ENCODE results near the gene MLLT6. TPM values are rescaled to one million over a fixed set of nuclear protein-coding genes. Genes with fewer than 3 reads are reported as not detected.

The MLLT6 gene
- total RNA-seq = 10 to 100 TPM; 46.1 to 85.0 (median 54.0) TPM

- DNase-seq (ENCODE audit: low spot score in 2 of 2) = peak; percentile 68 to 94
- intact Hi-C loops (cut with DNase I; ENCODE audit: low total_unique reads) = no loop called here
- WGBS, 2 donors = 1% methylated on average over 56 to 74 of the region's 100 CpGs
- no peak for TF ChIP-seq POLR2A (IDR thresholded peaks at IDR 0.05)
- TF ChIP-seq, protein P1, sequence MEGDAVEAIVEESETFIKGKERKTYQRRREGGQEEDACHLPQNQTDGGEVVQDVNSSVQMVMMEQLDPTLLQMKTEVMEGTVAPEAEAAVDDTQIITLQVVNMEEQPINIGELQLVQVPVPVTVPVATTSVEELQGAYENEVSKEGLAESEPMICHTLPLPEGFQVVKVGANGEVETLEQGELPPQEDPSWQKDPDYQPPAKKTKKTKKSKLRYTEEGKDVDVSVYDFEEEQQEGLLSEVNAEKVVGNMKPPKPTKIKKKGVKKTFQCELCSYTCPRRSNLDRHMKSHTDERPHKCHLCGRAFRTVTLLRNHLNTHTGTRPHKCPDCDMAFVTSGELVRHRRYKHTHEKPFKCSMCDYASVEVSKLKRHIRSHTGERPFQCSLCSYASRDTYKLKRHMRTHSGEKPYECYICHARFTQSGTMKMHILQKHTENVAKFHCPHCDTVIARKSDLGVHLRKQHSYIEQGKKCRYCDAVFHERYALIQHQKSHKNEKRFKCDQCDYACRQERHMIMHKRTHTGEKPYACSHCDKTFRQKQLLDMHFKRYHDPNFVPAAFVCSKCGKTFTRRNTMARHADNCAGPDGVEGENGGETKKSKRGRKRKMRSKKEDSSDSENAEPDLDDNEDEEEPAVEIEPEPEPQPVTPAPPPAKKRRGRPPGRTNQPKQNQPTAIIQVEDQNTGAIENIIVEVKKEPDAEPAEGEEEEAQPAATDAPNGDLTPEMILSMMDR (IDR thresholded peaks at IDR 0.05) = no peak
- peak within 1 kb of the TSS; percentile 88 for H3K4me3 ChIP-seq (ENCODE audit: low read depth, poor library complexity, severe bottlenecking)
Observed at GRCh38 chr17:38704606-38705522, at the start of gene MLLT6. Gene MLLT6, plus strand, starts transcription at chr17:38705273. Its CDS starts 360 bp downstream, at chr17:38705633.

GRCh38 chr17:38656959-38657823 is 47.9 kb upstream of the MLLT6 start:
- DNase-seq (ENCODE audit: low spot score in 2 of 2) = no peak
- 64 to 75% methylated on average over 27 of the region's 27 CpGs for WGBS, 2 donors
- H3K4me3 ChIP-seq (ENCODE audit: low read depth, poor library complexity, severe bottlenecking) = no peak overlapping the region
- no peak for TF ChIP-seq POLR2A (IDR thresholded peaks at IDR 0.05)
- TF ChIP-seq, protein P1 (IDR thresholded peaks at IDR 0.05) = peak in 1 of 3 donors; percentile 10
- intact Hi-C loops (cut with DNase I; ENCODE audit: low total_unique reads) = no loop called here

GRCh38 chr17:38657824-38658740 is 47.0 kb upstream of the MLLT6 start:
- WGBS, 2 donors = 81 to 87% methylated on average over 15 of the region's 15 CpGs
- no peak for DNase-seq (ENCODE audit: low spot score in 2 of 2)
- H3K4me3 ChIP-seq (ENCODE audit: low read depth, poor library complexity, severe bottlenecking) = no peak overlapping the region
- TF ChIP-seq POLR2A (IDR thresholded peaks at IDR 0.05) = no peak
- TF ChIP-seq, protein P1 (IDR thresholded peaks at IDR 0.05) = no peak
- intact Hi-C loops (cut with DNase I; ENCODE audit: low total_unique reads) = no loop called here

GRCh38 chr17:38658741-38659345 is 46.2 kb upstream of the MLLT6 start:
- 54 to 55% methylated on average over 13 of the region's 13 CpGs for WGBS, 2 donors
- intact Hi-C loops (cut with DNase I; ENCODE audit: low total_unique reads) = no loop called here
- no peak overlapping the region for H3K4me3 ChIP-seq (ENCODE audit: low read depth, poor library complexity, severe bottlenecking)
- no peak for DNase-seq (ENCODE audit: low spot score in 2 of 2)
- TF ChIP-seq, protein P1 (IDR thresholded peaks at IDR 0.05) = no peak
- TF ChIP-seq POLR2A (IDR thresholded peaks at IDR 0.05) = no peak

- WGBS, 2 donors = 80 to 90% methylated on average over 7 of the region's 7 CpGs
- DNase-seq (ENCODE audit: low spot score in 2 of 2) = no peak
- intact Hi-C loops (cut with DNase I; ENCODE audit: low total_unique reads) = no loop called here
- TF ChIP-seq, protein P1 (IDR thresholded peaks at IDR 0.05) = no peak
- TF ChIP-seq POLR2A (IDR thresholded peaks at IDR 0.05) = no peak
- no peak overlapping the region for H3K4me3 ChIP-seq (ENCODE audit: low read depth, poor library complexity, severe bottlenecking)
Observed at GRCh38 chr17:38659415-38659814, 45.7 kb upstream of the MLLT6 start.

Measured in lower leg skin (tissue), 4 donors.